Measurements from ENCODE around the gene ALK.

Gene ALK

DNA sequence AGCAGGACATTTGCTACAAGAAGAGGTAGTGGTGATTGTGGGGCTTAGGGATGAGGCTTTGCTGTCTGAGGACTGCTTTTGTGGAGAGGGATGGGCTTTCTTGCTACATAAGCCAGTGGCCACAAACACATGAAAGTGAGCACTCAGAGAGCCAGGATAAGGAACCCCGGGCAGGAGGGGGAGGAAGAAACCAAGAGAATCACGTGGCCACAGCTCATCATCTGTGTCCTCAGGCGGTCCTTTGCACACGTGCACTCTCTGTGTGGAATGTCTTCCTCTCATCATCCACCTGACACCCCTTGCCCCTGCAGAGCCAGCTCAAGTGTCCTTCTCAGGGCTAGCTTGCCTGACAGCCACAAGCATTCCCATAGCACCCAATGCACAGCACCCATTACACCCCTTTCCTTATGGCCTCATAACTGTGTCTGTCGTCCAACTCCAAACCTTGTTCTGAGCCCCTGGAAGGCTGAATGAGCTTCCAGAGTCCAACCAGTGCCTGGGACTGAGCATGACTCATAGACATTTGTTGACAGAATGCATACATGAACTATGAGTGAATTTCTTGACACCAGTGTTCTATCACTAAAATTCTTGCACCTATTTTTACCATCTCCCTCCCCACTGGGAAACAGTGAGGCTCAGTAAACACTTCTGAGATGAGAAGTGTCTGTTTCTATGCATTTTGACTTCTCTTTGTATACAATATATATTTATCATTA lies 398.3 kb downstream of the ALK start:
- DNase-seq, result no peak

GRCh38 chr2:29520001-29520400 lies 401.4 kb downstream of the ALK start:
- DNase-seq, result no peak

DNA sequence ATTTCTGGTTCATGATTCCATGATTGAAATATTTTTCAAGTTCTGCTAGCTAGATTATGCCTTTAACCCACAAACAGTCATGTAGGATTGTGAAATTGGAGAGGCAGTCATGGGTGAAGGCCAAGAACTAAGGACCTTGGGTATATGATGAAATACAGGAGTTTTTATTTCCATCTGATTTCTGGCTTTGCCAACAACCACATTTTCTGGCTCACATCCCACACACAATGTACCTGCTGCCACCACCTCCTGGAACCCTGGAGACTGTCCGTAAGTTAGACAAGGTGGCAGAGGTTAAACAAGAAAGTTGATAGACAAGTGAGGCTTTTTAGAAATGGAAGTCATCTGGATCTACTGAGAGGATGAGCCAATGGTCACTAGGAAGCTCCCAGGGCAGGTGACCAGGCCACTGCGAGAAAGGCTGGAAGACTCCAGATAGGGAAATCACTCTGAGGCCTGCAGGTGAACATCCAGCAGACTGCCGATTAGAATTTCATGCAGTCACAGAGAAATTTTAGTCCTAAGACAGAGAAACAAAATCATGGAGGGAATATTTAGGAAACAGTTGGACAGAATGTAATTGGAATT lies 402.0 kb downstream of the ALK start:
- DNase-seq, result no peak

DNA sequence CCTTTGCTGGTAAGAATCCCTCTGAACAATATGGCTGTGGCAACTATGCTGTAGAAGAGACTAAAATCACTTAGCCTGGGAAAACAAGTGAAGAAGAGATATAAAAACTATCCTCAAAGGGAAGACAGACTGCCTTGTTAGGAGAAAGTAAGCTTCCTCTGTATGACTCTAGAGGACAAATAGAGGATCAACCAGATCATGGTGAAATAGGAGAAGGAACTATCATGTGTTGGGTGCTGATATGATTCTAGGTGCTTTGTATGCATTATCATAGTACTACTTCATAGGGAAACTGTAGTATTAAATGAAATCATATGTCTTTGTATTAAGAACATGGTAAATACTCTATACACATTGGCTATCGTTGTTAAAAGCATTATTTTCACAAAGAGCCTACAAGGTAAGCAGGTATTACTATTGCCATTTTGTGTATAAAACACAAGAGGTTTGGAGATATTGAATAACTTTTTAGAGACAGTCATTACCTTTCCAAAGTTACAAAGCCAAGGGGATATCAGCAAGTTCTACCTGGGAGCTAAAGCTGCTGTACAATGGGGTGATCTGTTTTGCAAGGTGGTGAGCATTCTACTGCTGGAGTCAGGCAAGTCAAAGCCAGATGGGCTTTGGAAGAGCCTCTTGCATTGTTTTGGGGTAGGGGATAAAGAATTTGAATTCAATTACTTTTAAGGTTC lies 402.6 kb downstream of the ALK start:
- DNase-seq, result no peak

DNA sequence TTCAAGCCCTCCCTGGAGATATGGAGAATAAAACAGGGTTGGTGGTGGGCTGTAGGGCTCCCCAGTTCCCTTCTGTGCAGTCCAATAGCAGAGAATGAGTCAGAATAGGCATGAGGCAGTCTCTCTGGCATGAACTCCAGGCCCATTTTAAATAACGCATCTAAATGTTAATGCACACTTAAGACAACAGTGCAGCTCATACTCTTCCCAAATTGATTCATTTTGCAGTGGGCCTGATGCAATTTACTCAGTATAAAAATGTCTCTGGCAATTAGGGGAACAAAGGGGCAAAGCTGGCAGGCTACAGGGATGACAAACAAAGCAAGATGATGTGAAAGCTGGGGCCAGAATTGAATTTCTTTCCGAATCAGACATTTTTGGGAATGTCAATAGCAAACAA lies 403.4 kb downstream of the ALK start:
- DNase-seq, result no peak

- DNase-seq, result no peak
Observed at GRCh38 chr2:29517413-29517812, 404.0 kb downstream of the ALK start.

- DNase-seq, result no peak
Observed at GRCh38 chr2:29516767-29517166, 404.6 kb downstream of the ALK start.

GRCh38 chr2:29509878-29510277 lies 411.5 kb downstream of the ALK start:
- DNase-seq, result no peak

- no peak for DNase-seq
Observed at GRCh38 chr2:29509397-29509796, 412.0 kb downstream of the ALK start.

- DNase-seq, result no peak
Observed at GRCh38 chr2:29504746-29505145, 416.6 kb downstream of the ALK start.

GRCh38 chr2:29502460-29502911 lies 418.9 kb downstream of the ALK start:
- DNase-seq, result no peak

DNA sequence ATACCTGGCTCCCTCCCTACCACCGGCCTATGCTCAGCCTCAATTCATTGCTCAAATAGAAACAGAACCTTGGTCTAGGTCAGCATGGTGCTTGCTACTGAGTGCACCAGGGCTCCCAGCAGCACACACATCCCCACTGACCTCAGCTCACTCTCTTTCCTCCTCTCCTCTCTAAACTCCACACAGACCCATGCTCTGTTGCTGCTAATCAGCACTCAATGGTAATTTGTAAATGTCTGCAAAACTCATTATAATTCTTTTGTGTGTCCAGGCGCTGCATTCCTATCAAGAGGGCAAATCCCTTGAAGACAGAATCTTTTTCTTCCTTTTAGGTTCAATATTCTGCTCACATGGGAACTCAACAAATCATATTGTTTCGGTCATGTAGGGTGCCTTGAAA lies 424.0 kb downstream of the ALK start:
- DNase-seq, result no peak

GRCh38 chr2:29496198-29496597 lies 425.2 kb downstream of the ALK start:
- no peak for DNase-seq

DNA sequence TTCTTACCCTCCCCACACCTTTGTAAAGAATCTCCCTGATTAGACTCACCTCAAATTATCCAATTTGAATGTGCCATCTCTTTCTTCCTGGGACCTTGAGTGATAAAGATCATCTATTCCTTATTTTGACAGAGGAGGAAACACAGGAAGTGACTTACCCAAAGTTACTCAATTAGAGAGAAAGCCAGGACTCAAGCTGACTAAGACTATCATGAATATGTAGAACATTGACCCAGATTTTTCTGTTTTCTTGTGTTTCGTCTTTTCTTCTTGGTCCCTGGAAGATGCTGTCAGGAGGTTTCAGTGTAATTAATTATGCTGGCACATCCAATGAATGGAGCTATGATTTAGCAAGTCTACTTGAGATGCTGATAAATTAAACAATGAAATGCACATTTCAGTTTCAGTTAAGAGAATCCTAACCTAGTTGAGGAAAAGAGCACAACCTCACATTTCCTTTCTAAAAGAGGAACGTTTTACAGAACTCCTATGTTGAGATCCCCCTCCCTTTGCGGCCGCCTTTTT lies 425.8 kb downstream of the ALK start:
- no peak for DNase-seq

GRCh38 chr2:29495068-29495467 lies 426.3 kb downstream of the ALK start:
- no peak for DNase-seq

- DNase-seq, result no peak
Observed at GRCh38 chr2:29492701-29493100, 428.7 kb downstream of the ALK start.

DNA sequence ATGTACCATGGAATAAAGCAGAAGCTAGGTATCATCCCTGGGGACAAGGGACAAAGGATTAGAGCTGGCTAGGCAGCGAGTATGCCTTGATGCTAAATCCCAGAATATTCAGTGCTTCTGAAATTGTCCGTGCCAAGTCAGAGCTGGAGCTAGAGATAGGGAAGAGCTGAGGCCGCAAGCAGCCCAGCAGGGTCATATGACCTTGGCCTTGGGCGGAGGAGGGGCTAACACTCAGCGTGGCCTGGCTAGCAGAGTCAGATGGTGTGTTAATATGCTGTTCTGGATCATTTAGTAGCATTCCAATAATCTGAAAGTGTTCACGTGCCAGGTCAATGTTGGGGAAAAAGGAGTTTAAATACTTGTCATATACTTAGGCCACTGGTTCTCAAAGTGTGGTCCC lies 431.3 kb downstream of the ALK start:
- DNase-seq, result no peak

GRCh38 chr2:29489568-29489967 lies 431.8 kb downstream of the ALK start:
- DNase-seq, result no peak

DNA sequence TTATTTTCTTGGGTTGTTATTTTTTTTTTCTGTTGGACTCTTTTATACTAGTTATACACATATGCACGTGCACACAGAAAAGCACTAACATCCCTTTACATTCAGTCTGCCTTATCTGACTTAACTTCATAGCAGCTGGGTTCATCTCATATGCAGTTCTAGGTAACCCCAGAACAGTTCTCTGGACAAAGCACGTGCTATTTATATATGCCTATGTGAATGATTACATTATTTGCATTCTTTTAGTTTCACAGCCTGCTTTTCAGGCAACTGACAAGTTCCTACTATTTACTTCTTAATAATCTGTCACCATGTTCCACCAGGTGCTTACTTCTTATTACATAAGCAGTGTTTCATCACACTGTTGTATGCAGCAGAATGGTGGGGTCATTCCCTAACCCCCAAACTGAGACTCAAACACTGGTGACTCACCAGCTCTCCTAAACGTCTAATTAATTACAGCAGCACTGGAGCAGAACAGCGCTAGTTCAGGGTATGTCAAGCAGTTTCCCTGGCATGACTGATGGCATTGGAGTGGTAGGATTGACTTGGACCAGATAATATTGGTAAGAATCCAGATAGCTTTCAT lies 433.3 kb downstream of the ALK start:
- no peak for DNase-seq

DNA sequence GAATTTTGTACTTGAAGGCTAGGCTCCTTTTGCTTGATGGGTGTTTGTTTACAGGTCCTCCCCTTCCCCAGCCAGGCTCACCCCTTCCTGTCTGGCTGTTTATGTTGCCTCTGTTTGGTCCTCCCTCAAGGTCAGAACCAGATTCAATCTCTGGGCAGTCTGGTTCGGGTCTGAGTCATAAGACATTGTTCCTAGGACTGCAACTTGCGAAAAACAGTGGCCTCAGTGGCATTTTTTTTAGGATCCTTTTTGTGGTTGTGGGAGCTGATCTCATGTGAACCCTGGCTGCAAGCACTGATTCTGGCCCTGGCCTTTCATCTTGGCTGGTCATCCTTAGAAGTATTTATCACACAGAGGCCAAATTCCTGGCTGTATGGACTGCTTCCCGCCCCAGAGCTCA lies 435.8 kb downstream of the ALK start:
- DNase-seq, result no peak

DNA sequence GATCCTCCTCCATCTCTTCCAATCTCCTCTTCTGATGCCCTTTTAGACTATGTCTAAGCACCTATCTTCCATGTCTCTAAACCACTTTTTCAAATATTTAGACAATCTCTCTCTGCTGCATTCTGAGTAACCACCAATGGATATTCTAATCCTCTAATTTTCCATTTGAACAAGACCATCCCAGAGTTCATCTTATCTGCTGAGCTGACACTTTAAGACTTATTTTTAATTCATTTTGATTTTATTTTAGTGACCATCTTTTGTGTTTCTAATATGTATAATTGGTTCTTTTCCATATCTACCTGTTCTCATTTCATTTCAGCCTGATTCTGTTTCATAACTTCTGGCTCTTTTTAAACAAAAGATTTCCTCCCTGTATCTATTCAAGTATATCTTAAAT lies 436.3 kb downstream of the ALK start:
- no peak for DNase-seq

DNA sequence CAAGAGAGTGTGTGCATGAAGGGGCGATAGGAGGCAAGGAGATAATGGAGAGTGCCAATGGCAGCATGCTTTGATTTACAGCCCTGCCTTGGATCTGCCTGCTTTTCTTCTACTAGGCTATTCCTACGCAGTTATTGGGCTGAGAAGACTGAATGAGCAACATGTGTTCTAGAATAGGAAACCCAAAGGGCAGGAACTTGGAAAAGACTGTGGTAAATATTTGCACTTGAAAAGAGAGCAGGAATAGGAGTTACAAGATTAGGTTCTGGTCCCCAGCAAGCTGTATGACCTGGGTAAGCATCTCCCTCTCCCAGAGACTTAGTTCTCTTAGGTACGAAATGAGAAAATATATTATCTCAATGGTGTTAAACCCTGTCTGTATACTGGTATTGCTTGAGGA lies 438.5 kb downstream of the ALK start:
- no peak for DNase-seq

- no peak for DNase-seq
Observed at GRCh38 chr2:29482348-29482747, 439.0 kb downstream of the ALK start.

DNA sequence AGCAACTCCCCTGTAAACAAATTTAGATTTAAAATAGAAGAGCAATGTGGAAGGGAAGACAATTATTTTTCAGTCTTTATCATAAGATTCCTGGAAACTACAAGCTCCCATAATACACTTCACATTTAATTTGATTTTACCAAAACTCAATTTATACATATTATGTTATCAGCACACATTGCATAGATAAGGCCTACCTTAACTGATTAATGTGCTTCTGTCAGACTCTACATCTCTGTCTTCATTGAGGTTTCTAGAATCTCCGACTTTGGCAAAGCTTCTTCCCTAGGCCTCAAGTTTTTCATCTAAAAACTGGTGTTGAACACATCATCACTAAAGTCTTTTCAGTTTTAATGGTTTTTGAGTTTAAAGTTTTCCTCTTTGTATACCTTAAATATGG lies 440.1 kb downstream of the ALK start:
- no peak for DNase-seq

Data from NCI-H1105 (cell line).